A673 (cell line): ENCODE data around the gene FCER1G. TPM values are rescaled to one million over a fixed set of nuclear protein-coding genes. Genes with fewer than 3 reads are reported as not detected.

ENCODE experiments used
- BruUV-seq: library from RNA; stranded (reverse); fragments of 400-500 nt; replicated peaks from 2 replicates; lab custom pipeline; 2021; lab: Mats Ljungman, UMichigan
- CTCF ChIA-PET: fragments of 300-600 bp; sonication (Branson Sonifier 250); formaldehyde crosslinking; loops from one replicate; lab custom pipeline; 2022; ENCODE audit warnings: antibody characterized with exemption; lab: Charles Lee
- POLR2A ChIA-PET: fragments of 300-600 bp; sonication (Branson Sonifier 250); formaldehyde crosslinking; loops from one replicate; lab custom pipeline; 2022; ENCODE audit warnings: antibody characterized with exemption; ENCODE audit not compliant: low non-redundant PET; lab: Charles Lee
- DNase-seq: peaks from one replicate; pipeline ENCODE4 v3.0.0-alpha.2; 2015; ENCODE audit warnings: low spot score
- H3K27ac ChIP-seq: fragments of 200-600 bp; sonication (generic); 2 replicates; pipeline ENCODE4 v1.5.1; 2016; ENCODE audit warnings: mixed run types, low read depth, mild to moderate bottlenecking, mixed read lengths, antibody characterized with exemption, low read length; ENCODE audit not compliant: poor library complexity, severe bottlenecking
- H3K27me3 ChIP-seq: fragments of 200-600 bp; sonication (generic); replicated peaks from 2 replicates; pipeline ENCODE4 v1.6.1; 2017; ENCODE audit warnings: mixed run types, low read depth, mild to moderate bottlenecking, mixed read lengths, antibody characterized with exemption, low read length; ENCODE audit not compliant: insufficient read depth, poor library complexity
- H3K36me3 ChIP-seq: fragments of 200-600 bp; sonication (generic); 2 replicates; pipeline ENCODE4 v1.6.1; 2016; ENCODE audit warnings: mixed run types, mild to moderate bottlenecking, mixed read lengths, antibody characterized with exemption, low read length; ENCODE audit not compliant: insufficient read depth, poor library complexity, severe bottlenecking
- H3K4me1 ChIP-seq: fragments of 200-600 bp; sonication (generic); 2 replicates; pipeline ENCODE4 v1.6.1; 2017; ENCODE audit warnings: mixed run types, mild to moderate bottlenecking, mixed read lengths, antibody characterized with exemption, low read length; ENCODE audit not compliant: insufficient read depth, poor library complexity, severe bottlenecking
- H3K4me3 ChIP-seq: fragments of 200-600 bp; sonication (generic); 2 replicates; pipeline ENCODE4 v1.5.1; 2016; ENCODE audit warnings: low read depth, mixed run types, mild to moderate bottlenecking, mixed read lengths, low read length; ENCODE audit not compliant: poor library complexity, severe bottlenecking
- H3K9me3 ChIP-seq: fragments of 200-600 bp; sonication (generic); 2 replicates; pipeline ENCODE4 v1.6.1; 2016; ENCODE audit warnings: mixed run types, low read depth, mild to moderate bottlenecking, mixed read lengths, antibody characterized with exemption, low read length; ENCODE audit not compliant: poor library complexity, severe bottlenecking
- CTCF ChIP-seq: fragments of 300-800, 200-600 bp; sonication (generic); conservative IDR thresholded peaks from 2 replicates; pipeline ENCODE4 v1.5.1; 2017; ENCODE audit warnings: low read depth, mild to moderate bottlenecking, antibody characterized with exemption, low read length, moderate library complexity, mixed read lengths
- EZH2 ChIP-seq: fragments of 200-600 bp; sonication (generic); IDR thresholded peaks from 2 replicates; pipeline ENCODE4 v1.6.1; 2017; ENCODE audit warnings: borderline replicate concordance, low read depth, mild to moderate bottlenecking, mixed read lengths, antibody characterized with exemption, low read length; ENCODE audit not compliant: poor library complexity, severe bottlenecking
- intact Hi-C: fragments of 100-400 bp; cut with micrococcal nuclease; formaldehyde crosslinking; loops from one replicate; pipeline ENCODE4 v1.10.0; 2022; ENCODE audit not compliant: unreplicated experiment
- total RNA-seq: library from RNA; stranded (reverse); gene quantifications from 2 replicates; pipeline ENCODE4 v1.2.3, GENCODE V29; 2021

Gene FCER1G
- total RNA-seq, 1 experiment from 2014 or later, result 1.5 TPM

GRCh38 chr1:161225178-161225533, 10.1 kb downstream of the FCER1G start:
- ChIA-PET CTCF (interaction anchor here (0.6 to 1.7 kb wide), 17 partner anchors 14 to 157 kb away, joined by 3 to 28 read pairs (median 6); partner anchors contain the start of genes ADAMTS4, NDUFS2, PPOX and SDHC), POLR2A (interaction anchor here (0.6 kb wide), 3 partner anchors 22 to 67 kb away, joined by 3 to 12 read pairs (median 10); no protein-coding TSS in a partner anchor)
- no peaks in the 10 kb centered on the region for H3K9me3 ChIP-seq
- BruUV-seq, result no TSS peak
- DNase-seq, result no peak
- TF ChIP-seq EZH2 (no peak), CTCF (no peak)
- intact Hi-C loops, result loop anchor here (1.0 to 5.0 kb wide), 2 partner anchors 33 to 157 kb away; no protein-coding TSS in a partner anchor
- no peaks in the 10 kb centered on the region for H3K27me3 ChIP-seq
- H3K4me1 ChIP-seq, result peaks cover 18% of the 10 kb centered on the region
- H3K4me3 ChIP-seq, result no peak overlapping the region
- H3K36me3 ChIP-seq, result peaks cover 16% of the 10 kb centered on the region
- peak overlapping the region; percentile 5 for H3K27ac ChIP-seq

- intact Hi-C loops, result loop anchor here (1.0 to 5.0 kb wide), 2 partner anchors 33 to 157 kb away; no protein-coding TSS in a partner anchor
- BruUV-seq, result no TSS peak
Measured at GRCh38 chr1:161225534-161226319, 10.6 kb downstream of the FCER1G start, which contains the start of gene TOMM40L. Gene TOMM40L, plus strand, starts transcription at chr1:161226060. Its CDS starts 430 bp downstream, at chr1:161226490.

More at GRCh38 chr1:161225534-161226319, 10.6 kb downstream of the FCER1G start, which contains the start of gene TOMM40L:
- peak within 1 kb of the TSS; percentile 78 for H3K4me3 ChIP-seq
- peak; percentile 100 for DNase-seq
- CTCF ChIA-PET, result interaction anchor here (0.5 to 1.7 kb wide), 21 partner anchors 13 to 544 kb away, joined by 3 to 28 read pairs (median 6); partner anchors contain the start of genes ADAMTS4, KLHDC9, NDUFS2 and PPOX
- H3K27ac ChIP-seq, result peak within 1 kb of the TSS; percentile 68
- POLR2A ChIA-PET, result interaction anchor here (0.6 kb wide), 3 partner anchors 23 to 68 kb away, joined by 3 to 12 read pairs (median 10); no protein-coding TSS in a partner anchor
- H3K9me3 ChIP-seq, result no peaks in the 10 kb centered on the region
- H3K27me3 ChIP-seq, result no peaks in the 10 kb centered on the region
- TF ChIP-seq CTCF (peak; percentile 79), EZH2 (no peak)
- peaks cover 18% of the 10 kb centered on the region for H3K4me1 ChIP-seq
- H3K36me3 ChIP-seq, result peaks cover 16% of the 10 kb centered on the region
